ENCODE results near the gene HIC1.
A peak's percentile ranks its signal among the peaks of the same experiment; 100 is the strongest.

HIC1 gene

DNA sequence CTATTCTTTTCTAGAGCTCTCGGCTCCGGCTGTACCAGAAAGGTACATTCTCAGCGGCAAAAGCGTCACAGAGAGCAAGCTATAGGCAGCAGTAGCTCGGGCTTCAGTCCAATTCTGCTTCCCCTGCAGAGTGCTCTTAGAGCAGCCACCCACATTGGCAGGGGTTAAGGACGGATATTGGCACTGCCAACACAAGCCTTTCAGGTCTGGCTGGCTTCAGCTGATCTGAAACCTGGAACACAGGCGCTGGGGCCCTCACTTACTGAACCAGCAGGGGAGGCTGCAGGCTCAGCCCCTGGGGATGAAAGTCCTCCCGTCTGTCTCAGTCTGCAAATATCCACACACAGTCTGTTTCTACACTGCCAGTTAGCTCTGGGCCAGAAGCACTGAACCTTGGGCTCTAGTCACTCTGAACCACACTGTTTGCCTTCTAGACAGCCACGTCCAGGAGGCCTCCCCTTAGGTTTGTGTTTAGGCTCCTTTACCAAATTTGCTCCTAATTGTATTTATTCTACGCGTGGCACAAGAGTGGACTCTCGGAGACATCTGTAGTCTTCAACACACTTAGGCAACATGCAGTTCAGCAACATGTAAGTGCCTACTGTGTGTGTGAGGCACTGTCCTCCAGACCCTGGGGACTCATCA, 40.1 kb downstream of the HIC1 start:
- intact Hi-C loops (cut with DNase I; ENCODE audit: low total_unique reads): no loop called here
- peak overlapping the region in 1 of 2 donors; percentile 15 for H3K27ac ChIP-seq

DNA sequence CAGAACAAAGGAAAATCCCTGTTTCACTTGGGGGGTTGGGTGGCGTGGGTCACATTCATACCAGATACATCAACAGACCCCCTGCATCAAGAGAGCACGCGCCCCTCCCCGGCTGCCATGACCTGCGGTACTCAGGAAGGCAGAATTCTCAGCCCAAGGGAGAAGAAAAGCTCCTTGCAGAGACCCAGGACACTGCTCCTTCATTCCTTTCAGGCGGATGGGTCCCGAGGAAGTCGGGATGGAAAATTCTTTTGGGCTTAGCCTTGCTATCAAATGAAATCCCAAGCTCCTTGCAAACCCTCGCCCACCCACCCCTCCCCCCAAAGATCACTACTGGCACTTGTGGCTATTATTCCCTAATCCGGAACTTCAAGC, 40.6 kb downstream of the HIC1 start:
- Histone ChIP-seq H3K9me3 (no peaks in the 10 kb centered on the region), H3K27me3 (no peaks in the 10 kb centered on the region), H3K27ac (peak overlapping the region in 1 of 2 donors; percentile 15), H3K4me3 (no peak overlapping the region), H3K4me1 (peaks cover 0 to 22% (median 14%) of the 10 kb centered on the region in 4 donors), H3K36me3 (no peaks in the 10 kb centered on the region)
- intact Hi-C loops (cut with DNase I; ENCODE audit: low total_unique reads): no loop called here
- no peak for DNase-seq
- TF ChIP-seq, protein P1, sequence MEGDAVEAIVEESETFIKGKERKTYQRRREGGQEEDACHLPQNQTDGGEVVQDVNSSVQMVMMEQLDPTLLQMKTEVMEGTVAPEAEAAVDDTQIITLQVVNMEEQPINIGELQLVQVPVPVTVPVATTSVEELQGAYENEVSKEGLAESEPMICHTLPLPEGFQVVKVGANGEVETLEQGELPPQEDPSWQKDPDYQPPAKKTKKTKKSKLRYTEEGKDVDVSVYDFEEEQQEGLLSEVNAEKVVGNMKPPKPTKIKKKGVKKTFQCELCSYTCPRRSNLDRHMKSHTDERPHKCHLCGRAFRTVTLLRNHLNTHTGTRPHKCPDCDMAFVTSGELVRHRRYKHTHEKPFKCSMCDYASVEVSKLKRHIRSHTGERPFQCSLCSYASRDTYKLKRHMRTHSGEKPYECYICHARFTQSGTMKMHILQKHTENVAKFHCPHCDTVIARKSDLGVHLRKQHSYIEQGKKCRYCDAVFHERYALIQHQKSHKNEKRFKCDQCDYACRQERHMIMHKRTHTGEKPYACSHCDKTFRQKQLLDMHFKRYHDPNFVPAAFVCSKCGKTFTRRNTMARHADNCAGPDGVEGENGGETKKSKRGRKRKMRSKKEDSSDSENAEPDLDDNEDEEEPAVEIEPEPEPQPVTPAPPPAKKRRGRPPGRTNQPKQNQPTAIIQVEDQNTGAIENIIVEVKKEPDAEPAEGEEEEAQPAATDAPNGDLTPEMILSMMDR (IDR thresholded peaks at IDR 0.05): no peak

More for the DNA sequence above, 40.1 kb downstream of the HIC1 start:
- TF ChIP-seq, protein P1 (IDR thresholded peaks at IDR 0.05): peak; percentile 71 to 85
- Histone ChIP-seq H3K27me3 (no peaks in the 10 kb centered on the region), H3K36me3 (no peaks in the 10 kb centered on the region), H3K4me1 (peaks cover 0 to 27% (median 17%) of the 10 kb centered on the region in 4 donors), H3K4me3 (no peak overlapping the region), H3K9me3 (no peaks in the 10 kb centered on the region)
- peak; percentile 59 to 86 for DNase-seq

DNA sequence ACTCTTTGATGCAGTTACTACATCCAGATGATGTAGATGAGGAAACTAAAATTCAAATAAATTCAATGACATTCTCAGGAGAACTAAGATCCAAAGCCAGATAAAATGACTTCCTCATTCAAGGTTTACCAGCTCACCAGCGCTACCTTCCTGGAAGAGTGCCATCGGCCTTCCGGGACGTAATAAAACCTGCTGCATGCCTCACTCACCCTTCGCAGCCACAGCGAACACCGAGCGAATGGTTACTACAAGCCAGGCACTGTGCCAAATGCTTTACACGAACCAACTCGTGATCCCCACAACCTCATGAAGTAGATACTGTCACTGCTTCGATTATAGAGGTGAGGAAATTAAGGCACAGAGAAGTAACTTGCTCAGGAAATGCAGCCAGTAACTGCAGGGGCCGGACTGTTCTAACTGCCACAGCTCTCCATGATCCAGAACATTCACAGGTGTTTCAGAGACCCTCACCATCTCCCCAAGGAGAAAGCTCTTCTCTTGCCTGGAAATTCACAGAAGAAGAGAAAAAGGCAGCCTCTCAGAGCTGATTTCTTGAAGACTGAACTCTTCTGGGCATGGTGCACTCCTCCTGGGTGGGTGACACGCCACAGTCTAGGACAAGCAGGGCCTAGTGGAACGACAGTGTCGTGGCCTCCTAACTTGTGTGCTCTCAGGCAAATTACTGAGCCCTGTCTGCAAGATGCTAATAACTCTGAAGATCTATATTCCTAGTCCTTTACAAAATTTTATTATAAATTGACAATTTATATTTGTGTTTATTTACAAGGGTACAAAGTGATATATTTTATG, 46.8 kb downstream of the HIC1 start:
- no peak overlapping the region for H3K27ac ChIP-seq
- no peaks in the 10 kb centered on the region for H3K27me3 ChIP-seq
- peak in 1 of 2 donors; percentile 67 for DNase-seq
- no peaks in the 10 kb centered on the region for H3K36me3 ChIP-seq
- H3K9me3 ChIP-seq: no peaks in the 10 kb centered on the region
- TF ChIP-seq, protein P1 (IDR thresholded peaks at IDR 0.05): no peak
- H3K4me1 ChIP-seq: peaks cover 0 to 9% (median 6%) of the 10 kb centered on the region in 4 donors
- H3K4me3 ChIP-seq: no peak overlapping the region
- intact Hi-C loops (cut with DNase I; ENCODE audit: low total_unique reads): no loop called here

DNA sequence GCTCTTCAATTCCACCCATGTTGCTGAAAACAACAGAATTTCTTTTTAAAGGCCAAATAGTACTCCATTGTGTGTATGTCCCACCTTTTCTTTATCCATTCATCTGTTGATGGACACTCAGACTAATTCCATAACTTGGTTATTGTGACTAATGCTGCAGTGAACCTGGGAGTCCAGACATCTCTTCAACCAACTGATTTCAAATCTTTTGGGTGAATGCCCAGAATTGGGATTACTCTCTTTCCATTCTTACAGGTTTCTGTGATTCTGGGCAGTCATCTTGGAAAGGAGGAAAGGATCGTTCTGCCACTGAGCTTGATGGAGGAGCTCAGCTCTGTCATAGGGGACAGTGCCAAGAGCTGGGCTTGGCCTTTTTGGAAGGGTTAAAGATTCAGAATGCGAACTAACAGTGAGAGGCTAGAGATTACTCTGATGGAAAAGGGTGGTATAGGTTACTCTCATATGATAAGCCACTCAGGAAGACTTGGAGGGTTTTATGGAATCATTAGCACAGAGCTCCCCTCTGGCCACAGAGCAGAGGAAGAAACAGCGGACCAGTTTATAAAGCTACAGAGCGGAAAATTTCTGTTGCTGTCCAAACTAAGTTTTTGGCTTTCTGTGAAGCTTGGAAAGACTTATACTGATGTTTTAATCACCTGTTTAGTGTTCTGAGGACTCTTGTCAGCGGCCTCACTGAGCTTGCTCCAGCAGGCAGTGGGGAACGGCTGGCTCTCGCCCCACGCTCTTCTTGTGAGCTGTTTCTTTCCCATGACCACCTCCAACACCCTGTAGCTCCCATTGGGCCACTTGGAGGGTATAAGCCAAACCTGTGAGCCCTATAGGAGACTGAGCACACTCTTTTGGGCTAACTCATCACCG, 48.3 kb downstream of the HIC1 start:
- peak in 1 of 2 donors; percentile 28 for DNase-seq
- no peak overlapping the region for H3K4me3 ChIP-seq
- TF ChIP-seq, protein P1 (IDR thresholded peaks at IDR 0.05): no peak
- no peaks in the 10 kb centered on the region for H3K9me3 ChIP-seq
- no peaks in the 10 kb centered on the region for H3K27me3 ChIP-seq
- intact Hi-C loops (cut with DNase I; ENCODE audit: low total_unique reads): no loop called here
- no peaks in the 10 kb centered on the region for H3K36me3 ChIP-seq
- H3K4me1 ChIP-seq: peaks cover 0 to 25% (median 19%) of the 10 kb centered on the region in 4 donors
- H3K27ac ChIP-seq: no peak overlapping the region

DNA sequence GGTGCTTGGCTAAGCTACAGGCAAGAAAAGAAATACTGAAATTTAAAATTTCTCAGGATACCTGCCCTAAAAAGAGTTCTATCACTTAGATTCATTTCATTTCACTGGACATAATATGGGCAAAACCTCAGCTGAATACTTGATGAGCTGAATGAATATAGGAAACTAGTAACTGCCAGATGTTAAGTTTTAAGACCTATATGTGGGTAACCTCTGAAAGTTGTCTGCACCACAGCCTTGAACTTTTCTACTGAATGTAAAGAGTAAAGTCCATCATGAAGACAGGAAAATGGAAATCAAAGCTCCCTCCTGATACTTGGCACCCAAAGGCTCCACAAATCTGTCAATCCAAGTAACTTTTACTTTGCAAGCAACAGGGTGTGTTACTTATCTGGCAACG, 50.8 kb downstream of the HIC1 start:
- DNase-seq: no peak
- H3K4me3 ChIP-seq: no peak overlapping the region
- no peaks in the 10 kb centered on the region for H3K36me3 ChIP-seq
- intact Hi-C loops (cut with DNase I; ENCODE audit: low total_unique reads): no loop called here
- TF ChIP-seq, protein P1 (IDR thresholded peaks at IDR 0.05): no peak
- H3K9me3 ChIP-seq: no peaks in the 10 kb centered on the region
- no peaks in the 10 kb centered on the region for H3K27me3 ChIP-seq
- peak overlapping the region in 1 of 2 donors; percentile 61 for H3K27ac ChIP-seq
- peaks cover 0 to 30% (median 20%) of the 10 kb centered on the region in 4 donors for H3K4me1 ChIP-seq
